GDM1 (cell line): ENCODE data around the gene CRTC1.
"Not testable (repeated sequence)": the region's sequence is repeated elsewhere in the genome, so short reads cannot be mapped to it uniquely, and the experiment has no call there.

ENCODE experiments used
- DNase-seq: peaks from one replicate; lab custom pipeline; 2025; lab: John Stamatoyannopoulos, UW

The CRTC1 gene

GRCh38 chr19:18802354-18802753 is 118.9 kb downstream of the CRTC1 start:
- no peak for DNase-seq

GRCh38 chr19:18803550-18804138 is 120.2 kb downstream of the CRTC1 start:
- no peak for DNase-seq

GRCh38 chr19:18804139-18804601 is 120.7 kb downstream of the CRTC1 start:
- no peak for DNase-seq

- DNase-seq, result no peak
These were observed 121.2 kb downstream of the CRTC1 start for GRCh38 chr19:18804643-18805042.

GRCh38 chr19:18807861-18808331 is 124.4 kb downstream of the CRTC1 start:
- DNase-seq, result no peak

GRCh38 chr19:18809149-18809868 is 125.8 kb downstream of the CRTC1 start:
- DNase-seq, result no peak

GRCh38 chr19:18811638-18812037 is 128.2 kb downstream of the CRTC1 start:
- not testable (repeated sequence) for DNase-seq

- DNase-seq, result no peak
These were observed 130.6 kb downstream of the CRTC1 start for GRCh38 chr19:18814063-18814462.

GRCh38 chr19:18815673-18816072 is 132.2 kb downstream of the CRTC1 start:
- DNase-seq, result no peak

- not testable (repeated sequence) for DNase-seq
These were observed 133.2 kb downstream of the CRTC1 start for GRCh38 chr19:18816645-18817044.

- no peak for DNase-seq
These were observed 134.1 kb downstream of the CRTC1 start for GRCh38 chr19:18817574-18817973.

GRCh38 chr19:18828786-18829185 is 145.3 kb downstream of the CRTC1 start:
- DNase-seq, result no peak

GRCh38 chr19:18830488-18830887 is 147.0 kb downstream of the CRTC1 start:
- no peak for DNase-seq

- peak; percentile 94 for DNase-seq
These were observed 148.2 kb downstream of the CRTC1 start, which contains the start of gene UPF1 for GRCh38 chr19:18831524-18832305. TSS of gene UPF1 (plus strand) at chr19:18831959. CDS start at chr19:18832210, 251 bp downstream.
